ENCODE data around the gene FOCAD.
A peak's percentile ranks its signal among the peaks of the same experiment; 100 is the strongest.

Gene FOCAD

GRCh38 chr9:20804489-20805250, 120.6 kb downstream of the FOCAD start:
- DNase-seq = no peak

DNA sequence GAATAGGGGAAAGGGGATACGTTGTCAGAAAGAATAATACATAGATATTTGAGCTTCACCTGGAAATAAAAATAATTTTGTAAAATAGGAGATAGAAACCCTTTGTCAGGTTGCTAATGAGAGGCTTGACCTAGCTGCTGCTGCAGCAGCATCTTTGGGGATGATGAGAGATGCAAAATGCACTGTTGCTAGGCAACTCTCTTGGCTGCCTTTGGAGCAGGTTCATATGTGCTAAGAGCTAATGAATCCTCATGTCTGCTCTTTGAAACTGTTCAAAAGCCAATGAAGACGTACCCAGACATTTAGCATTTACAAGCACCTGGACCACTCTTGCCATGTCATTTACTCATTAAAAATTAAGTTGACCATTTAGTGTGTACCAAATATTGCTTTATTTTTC, 121.7 kb downstream of the FOCAD start:
- peak in 1 of 14 donors; percentile 68 for DNase-seq

DNA sequence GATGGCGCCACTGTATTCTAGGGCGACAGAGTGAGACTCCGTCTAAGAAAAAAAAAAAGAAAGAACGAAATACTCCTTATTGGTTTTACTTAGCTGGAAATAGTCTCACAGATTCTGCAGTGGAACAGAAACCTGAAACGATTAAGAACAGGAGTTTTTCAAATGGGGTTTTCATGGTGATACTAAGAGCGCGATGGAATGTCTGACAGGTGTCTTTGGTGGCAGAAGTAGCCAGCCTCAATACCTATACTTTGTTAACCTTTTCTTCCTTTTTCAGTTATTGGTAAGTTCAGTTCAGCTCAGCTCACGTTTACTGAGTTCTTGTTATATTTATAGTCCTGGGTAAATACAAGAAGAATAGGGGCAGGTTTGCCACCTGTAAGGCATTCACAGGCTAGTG, 123.9 kb downstream of the FOCAD start:
- no peak for DNase-seq

DNA sequence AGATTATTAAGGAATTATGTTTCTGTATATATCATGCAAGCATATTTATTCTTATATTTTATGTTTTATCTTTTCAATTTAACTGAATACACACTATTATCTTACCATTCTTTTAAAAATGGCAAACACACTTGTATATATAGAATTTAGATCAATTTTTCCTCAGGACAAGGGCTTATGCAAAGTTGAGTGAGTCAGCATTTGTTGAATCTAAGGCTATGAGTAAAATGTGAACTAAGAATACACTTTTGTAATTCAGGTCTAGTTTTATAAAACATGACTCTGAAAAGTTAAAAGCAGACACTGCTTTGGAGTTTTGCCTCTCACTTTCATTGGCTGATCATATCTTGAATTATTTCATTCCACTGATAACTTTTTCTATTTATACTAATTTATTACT, 127.8 kb downstream of the FOCAD start:
- DNase-seq = no peak

DNA sequence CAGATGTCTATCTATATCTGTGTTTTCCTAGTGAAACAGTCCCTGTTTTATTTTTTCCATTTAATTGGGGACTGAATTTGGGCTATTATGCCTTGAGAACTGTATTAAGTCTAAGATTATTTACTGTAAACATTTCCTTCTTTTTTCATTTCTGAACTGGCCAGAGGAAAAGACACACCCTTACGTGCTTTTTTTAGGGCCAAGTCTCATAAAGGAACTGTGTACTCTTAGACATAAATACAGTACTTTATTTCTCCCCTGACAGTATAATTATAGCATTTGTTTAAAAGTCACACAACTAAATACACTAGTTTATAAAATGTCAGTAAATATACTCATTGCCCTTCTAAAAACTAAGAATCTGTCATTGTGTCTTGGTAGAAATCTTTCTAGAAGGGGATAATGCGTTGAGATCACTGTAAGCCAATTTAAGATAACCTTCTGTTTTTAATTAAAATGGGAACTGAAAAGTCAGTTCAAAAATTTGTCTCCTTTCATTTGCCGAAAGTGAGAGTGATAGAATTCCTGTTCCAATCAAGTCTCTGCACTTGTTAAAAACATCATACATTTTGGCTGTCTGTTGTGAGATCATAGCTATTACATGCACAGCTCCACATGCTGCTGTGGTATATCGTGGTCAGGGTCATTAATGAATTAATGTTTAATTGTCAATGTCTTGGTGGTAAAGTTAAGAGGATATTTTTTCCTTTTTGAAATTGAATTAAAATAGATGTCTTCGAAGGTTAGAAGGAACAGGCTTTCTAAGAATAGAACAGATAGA, 132.1 kb downstream of the FOCAD start:
- DNase-seq = no peak

DNA sequence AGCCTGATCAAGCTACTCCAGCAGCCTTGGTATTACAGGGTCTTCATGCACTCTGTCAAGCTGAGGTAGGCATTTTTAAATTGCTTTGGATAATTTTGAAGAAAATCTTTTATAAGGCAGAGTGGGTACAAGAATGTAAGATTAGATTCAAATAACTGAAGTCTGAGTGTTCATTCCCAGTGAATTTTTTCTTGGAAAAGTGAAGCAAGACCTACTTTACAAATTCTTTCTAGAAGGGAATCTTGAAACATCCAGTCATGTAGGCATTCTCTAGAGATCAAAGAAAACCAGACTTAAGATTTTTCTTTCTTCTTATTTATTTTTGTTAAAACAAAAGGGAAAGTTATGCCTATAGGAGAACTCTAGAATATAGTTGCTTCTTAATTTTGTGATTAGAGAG, 139.0 kb downstream of the FOCAD start:
- DNase-seq = no peak

DNA sequence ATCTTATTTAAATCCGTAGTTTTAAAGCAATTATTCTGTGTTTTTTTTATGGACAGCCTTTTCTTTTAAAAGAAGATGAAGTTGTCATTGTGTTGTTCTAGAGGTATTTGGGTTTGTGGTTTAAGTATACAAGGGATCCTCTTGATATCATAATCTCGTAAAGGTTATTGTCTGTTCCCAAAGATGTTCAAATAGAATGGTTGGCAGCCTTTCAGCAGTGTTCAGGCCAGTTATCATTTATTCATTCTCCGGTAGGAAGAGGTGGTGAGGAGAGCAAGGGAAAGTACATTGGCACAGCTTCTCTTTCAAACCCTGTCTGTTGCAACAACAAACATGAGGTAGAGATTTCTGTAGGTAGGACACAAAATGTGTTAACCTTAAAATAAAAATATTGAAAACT, 147.0 kb downstream of the FOCAD start:
- no peak for DNase-seq

DNA sequence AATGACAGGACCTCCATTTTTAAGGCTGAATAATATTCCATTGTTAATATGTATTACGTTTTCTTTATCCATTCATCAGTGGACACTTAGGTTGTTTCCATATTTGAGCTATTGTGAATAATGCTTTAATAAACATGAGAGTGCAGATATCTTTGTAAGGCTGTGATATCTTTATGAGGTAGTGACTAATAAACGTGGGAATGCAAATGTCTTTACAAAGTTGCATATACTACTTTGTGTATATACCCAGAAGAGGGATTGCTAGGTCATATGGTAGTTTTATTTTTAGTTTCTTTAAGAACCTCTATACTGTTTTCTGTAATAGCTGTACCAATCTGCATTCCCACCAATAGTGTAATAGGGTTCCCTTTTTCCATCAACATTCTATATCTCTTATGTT, 148.7 kb downstream of the FOCAD start:
- no peak for DNase-seq

DNA sequence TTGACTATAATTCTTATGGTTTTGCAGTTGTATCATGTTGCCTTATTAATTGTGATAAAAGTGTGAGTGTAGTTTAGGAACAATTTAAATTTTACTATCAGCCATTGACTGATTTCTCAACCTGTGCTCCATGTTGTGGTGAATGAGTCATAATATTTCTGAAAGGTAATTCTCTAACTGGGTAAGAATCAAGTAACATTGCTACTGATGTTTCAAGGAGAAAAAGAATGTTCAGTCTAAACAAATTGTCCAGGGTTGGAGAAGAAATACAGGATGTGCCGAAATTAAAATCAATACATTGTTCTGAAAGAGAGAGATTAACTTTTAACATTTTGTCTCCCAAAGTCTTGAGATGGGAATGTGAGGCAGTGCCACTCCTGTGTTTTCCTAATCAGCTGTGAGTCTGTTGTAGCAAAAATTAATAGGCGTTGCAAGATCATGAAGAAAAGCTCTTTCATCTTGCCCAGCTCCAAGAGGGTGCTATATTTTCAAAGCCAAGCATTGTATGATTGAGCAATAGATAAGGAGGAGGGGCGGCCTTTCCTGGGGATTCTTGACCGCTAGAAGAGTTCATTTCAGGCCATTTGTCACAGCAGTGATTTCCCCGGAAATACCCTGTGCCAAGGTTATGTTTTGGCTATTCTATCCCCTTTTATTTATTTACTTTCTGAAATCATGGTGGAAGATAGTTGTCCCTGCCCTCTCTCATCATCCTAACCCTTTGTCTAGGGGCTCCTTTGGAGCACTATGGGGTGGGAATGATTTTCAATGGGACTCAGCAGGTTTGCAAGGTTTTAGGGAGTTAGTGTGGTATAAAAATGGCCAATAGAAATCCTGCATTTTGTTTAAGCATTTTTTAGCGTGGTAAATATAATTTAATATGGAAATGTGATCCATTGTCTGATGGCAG, 151.6 kb downstream of the FOCAD start:
- no peak for DNase-seq

GRCh38 chr9:20837166-20837565, 153.1 kb downstream of the FOCAD start:
- no peak for DNase-seq

- DNase-seq = no peak
These were observed 154.2 kb downstream of the FOCAD start for GRCh38 chr9:20838218-20838617.

GRCh38 chr9:20844916-20845315, 160.9 kb downstream of the FOCAD start:
- no peak for DNase-seq

DNA sequence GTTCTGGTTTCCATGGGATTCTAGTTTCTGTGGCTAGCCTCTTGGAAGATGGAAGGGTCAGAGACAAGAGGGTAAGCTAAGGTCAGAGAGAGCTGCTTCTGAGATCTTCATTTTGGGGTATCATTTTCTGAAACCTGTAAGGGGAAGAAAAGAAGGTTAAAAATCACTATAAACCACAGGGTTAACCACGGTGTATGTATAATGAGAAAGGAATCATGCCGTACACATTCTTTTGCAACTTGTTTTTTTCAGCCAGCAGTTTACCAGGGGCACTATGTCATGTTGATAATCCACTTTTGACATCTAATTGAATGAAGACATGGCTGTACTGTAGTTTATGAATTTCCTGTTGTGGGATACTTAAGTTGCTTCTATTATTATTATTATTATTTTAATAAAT, 164.4 kb downstream of the FOCAD start:
- DNase-seq = no peak

DNA sequence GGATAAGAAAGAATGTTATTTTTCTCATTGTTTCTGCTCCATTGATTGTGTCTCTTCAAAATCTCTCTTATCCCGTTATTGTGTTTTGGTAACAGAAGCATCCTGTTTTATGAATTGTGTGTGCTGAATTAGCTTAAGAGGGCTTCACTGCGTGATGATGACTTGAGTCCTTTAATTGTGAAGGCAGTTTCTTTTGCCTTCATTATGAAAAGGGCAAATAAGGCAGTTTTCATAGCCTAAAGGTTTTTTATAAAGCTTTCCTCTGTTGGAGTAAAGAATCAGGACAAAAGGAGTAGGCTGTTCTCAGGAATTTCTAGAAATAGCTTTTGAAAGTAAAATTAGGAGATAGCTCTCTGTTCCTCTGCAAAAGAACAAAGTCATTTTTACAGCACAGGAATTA, 169.8 kb downstream of the FOCAD start:
- no peak for DNase-seq

DNA sequence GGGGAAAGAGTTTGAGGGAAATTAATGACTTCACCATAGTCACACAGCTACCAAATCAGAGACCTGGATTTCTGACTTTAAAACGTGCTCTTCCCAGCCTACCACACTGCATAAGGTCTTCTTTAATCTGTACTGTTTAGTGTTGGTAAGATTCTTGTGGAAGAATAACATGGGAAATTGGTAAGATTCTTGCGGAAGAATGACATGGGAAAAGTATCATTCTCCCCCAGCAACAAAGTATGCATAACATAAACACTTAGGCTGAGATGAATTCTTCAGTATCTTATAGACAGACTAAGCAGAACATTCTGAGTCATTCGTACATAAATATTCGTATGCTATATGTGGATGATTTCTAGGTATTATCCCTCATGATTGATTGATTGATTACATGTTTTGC, 170.4 kb downstream of the FOCAD start:
- DNase-seq = no peak

DNA sequence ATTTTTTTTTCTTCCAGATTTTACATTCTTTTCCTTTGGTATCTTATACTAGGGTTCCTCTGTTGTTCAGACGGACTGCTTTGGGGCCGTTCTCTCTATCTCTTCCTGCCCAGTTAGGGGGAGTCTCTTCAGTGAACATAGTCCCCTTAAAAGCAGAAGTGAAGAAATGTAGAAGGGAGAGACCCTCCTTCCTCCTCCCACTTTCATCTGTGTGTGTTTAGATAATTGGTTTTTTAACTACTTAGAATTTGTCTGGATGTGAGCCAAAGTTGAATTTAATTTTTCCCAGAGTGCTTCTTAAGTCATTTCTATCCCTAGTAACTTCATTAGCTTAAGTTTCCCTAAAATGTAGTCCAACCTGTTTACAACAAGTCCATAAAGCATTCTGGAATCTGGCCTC, 179.9 kb downstream of the FOCAD start:
- no peak for DNase-seq

- no peak for DNase-seq
These were observed 181.3 kb downstream of the FOCAD start for GRCh38 chr9:20865347-20865746.

GRCh38 chr9:20870115-20870514, 186.1 kb downstream of the FOCAD start:
- DNase-seq = no peak

DNA sequence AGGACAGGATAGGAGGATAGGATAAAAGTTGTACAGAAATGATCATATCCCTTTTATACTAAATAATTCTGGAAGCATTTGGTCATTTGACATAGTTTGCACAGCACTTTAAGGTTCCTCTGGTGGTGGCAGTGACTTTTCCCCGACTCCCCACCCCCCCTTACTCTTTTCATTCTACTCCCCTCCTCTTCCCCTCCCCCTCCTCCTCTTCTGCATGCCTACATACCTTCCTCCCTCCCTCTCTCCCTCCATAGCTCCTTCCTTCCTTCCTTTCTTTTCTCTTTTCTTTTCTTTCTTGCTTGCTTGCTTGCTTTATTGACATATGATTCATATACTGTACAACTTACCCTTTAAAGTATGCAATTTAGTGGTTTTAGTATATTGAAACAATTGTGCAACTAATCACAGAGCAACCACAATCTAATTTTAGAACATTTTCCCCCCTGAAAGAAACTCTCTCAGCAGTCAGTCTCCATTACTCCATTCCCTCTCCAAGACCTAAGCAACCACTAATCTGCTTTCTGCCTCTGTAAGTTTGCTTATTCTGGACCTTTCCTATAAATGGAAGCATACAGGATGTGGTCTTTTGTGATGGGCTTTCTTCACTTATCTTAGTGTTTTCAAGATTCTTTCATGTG, 188.4 kb downstream of the FOCAD start:
- no peak for DNase-seq

DNA sequence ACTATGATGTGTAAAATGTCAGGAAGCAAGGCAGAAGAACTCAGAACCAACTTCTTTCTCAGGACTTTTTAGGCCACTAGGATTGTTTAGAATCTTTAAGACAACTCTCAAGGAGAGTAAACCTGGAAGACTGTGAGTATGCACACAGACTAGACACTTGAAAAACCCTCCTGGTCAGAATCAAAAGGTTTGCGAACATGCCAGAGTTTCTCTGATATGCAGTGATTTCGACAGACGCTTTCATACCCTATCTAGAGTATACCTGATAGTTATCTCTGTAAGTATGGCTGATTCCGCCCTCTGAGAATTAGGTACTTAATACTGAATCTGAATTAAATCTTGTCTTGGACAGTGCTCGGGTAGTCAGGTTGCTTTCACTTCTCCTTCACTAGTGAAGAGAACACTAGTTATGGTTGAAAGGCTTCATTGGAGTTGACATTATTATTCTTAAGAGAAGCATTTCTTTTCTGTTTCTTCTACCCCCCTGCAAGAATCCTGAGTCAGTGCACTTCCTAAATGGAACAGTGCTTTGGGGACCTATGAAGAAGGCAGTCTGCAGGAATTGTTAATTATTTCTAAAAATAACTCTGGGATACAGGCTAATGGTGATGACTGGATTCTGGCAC, 189.3 kb downstream of the FOCAD start:
- no peak for DNase-seq

- no peak for DNase-seq
These were observed 196.2 kb downstream of the FOCAD start for GRCh38 chr9:20880271-20880670.

GRCh38 chr9:20880675-20881074, 196.6 kb downstream of the FOCAD start:
- no peak for DNase-seq
